Gastrocnemius medialis (tissue), 4 donors: ENCODE data around the gene PFDN6. TPM values are rescaled to one million over a fixed set of nuclear protein-coding genes. Genes with fewer than 3 reads are reported as not detected.

Source experiments
- ATAC-seq, 2 donors: fragments of 150-250 bp; one replicate each; pipeline ENCODE4 v1.9.1; 2016
- DNase-seq, 2 donors: peaks; one replicate each; pipeline ENCODE4 v3.0.0-alpha.2; 2019
- H3K27ac ChIP-seq, 4 donors: fragments of 200-600 bp; sonication (generic); 1 replicate in 1 of 4; 2 replicates in 3 of 4; pipeline ENCODE4 v1.5.1; 2016 to 2018; ENCODE audit warnings: mild to moderate bottlenecking in 2 of 4, moderate library complexity in 1 of 4
- H3K27me3 ChIP-seq, 3 donors: fragments of 200-600 bp; sonication (generic) in 2 of 3; 1 replicate in 1 of 3; 2 replicates in 2 of 3; pipeline versions ENCODE4 v1.5.1 to v1.6.0; 2016 to 2019; ENCODE audit warnings: mild to moderate bottlenecking in 1 of 3, moderate library complexity in 1 of 3
- H3K36me3 ChIP-seq, 2 donors: fragments of 200-600 bp; sonication (generic) in 1 of 2; one replicate each; pipeline ENCODE4 v1.5.1; 2017 to 2018
- H3K4me1 ChIP-seq, 2 donors: fragments of 200-600 bp; sonication (generic) in 1 of 2; one replicate each; pipeline ENCODE4 v1.5.1; 2016 to 2017; ENCODE audit warnings: mild to moderate bottlenecking in 2 of 2
- H3K4me3 ChIP-seq, 4 donors: fragments of 200-600 bp; sonication (generic) in 3 of 4; 1 replicate in 1 of 4; 2 replicates in 3 of 4; pipeline ENCODE4 v1.5.1; 2016 to 2019; ENCODE audit warnings: mild to moderate bottlenecking in 2 of 4
- H3K9me3 ChIP-seq, 3 donors: fragments of 200-600 bp; sonication (generic) in 2 of 3; 1 replicate in 1 of 3; 2 replicates in 2 of 3; pipeline ENCODE4 v1.5.1; 2016 to 2019
- CTCF ChIP-seq, 5 experiments: fragments of 450-650 bp in 3 of 5; fragments of 200-600 bp in 2 of 5; sonication (generic) in 2 of 5; IDR thresholded peaks in 4 of 5; conservative IDR thresholded peaks in 1 of 5; 1 replicate in 4 of 5; 2 replicates in 1 of 5; pipeline ENCODE4 v1.5.1; 2016 to 2019; ENCODE audit warnings: antibody characterized with exemption in 5 of 5, mild to moderate bottlenecking in 3 of 5, moderate library complexity in 3 of 5
- POLR2A ChIP-seq, 2 donors: fragments of 450-650 bp; IDR thresholded peaks; one replicate each; pipeline ENCODE4 v1.6.1; 2017; ENCODE audit warnings: antibody characterized with exemption in 2 of 2, mild to moderate bottlenecking in 2 of 2, moderate library complexity in 2 of 2
- in situ Hi-C, 4 donors: fragments of 200-750 bp; cut with MboI; loops; one replicate each; pipeline versions ENCODE4 v1.15.0 to v1.8.0; 2017; ENCODE audit warnings: low sequenced_read_pairs in 4 of 4
- intact Hi-C: fragments of 100-400 bp; cut with DNase I; formaldehyde crosslinking; loops from one replicate; pipeline ENCODE4 v1.15.1; 2023; ENCODE audit warnings: low total_unique reads
- total RNA-seq, 4 donors: library from RNA; depleted of rRNA; stranded (reverse); fragments of >200 nt; gene quantifications; one replicate each; pipeline versions ENCODE4 v1.1.0 to v1.2.3, GENCODE V29; 2016

Gene PFDN6
- total RNA-seq, 4 donors from 2014 or later, result 49.9 to 106 (median 76.8) TPM

DNA sequence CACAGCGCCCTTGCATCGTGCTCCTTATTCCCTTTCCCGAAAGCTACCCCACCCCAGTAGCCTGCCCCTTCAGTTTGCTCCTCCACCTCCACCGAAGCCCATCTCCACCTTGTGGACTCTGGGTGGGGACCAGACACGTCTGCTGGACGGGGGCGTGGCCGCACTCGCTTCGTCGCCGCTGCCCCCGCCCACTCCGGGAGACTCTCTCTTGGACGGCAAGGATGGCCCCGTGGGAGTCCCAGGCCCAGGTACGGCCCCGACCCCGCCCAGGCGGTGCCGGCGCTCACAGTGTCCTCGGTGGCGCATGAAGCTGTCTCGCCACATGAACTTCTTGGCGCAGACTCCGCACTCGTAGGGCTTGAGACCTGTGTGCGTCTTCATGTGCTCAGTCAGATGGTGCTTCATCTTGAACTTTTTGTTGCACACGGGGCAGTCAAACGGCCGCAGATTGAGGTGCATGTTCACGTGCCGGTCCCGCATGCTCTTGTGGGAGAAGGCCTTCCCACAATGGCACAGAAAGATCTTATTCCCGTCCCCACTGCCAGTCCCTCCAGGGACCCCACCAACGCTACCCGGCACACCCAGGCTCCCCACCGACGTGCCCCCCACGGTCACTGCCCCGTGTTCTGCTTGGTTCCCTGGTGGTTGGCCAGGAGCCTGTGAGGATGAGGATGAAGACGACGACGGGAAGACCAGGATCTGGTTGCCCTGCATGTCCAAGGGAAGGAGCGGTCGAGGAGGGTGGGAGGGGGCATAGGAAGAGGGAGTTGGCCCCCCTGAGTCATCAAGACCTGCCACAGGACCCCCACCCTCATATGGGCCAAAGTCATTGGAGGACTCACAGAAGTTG lies 25.8 kb downstream of the PFDN6 start:
- in situ Hi-C loops, result no loop called here
- peaks cover 26 to 57% of the 10 kb centered on the region in 2 donors for H3K4me1 ChIP-seq
- intact Hi-C loops, result loop anchor here (10.0 kb wide), 2 partner anchors 410 to 1140 kb away; partner anchors contain the start of genes AGPAT1 and RNF5
- no peaks in the 10 kb centered on the region for H3K9me3 ChIP-seq
- peaks cover 0 to 18% of the 10 kb centered on the region in 2 donors for H3K36me3 ChIP-seq
- peak overlapping the region; percentile 89 to 99 (median 96) for H3K4me3 ChIP-seq
- ATAC-seq (no peak), DNase-seq (no peak)
- H3K27ac ChIP-seq, result peak overlapping the region; percentile 86 to 94 (median 94)
- H3K27me3 ChIP-seq, result no peaks in the 10 kb centered on the region
- no peak for TF ChIP-seq POLR2A (IDR thresholded peaks at IDR 0.05)

GRCh38 chr6:33315793-33316602 lies 26.6 kb downstream of the PFDN6 start:
- in situ Hi-C loops, result no loop called here
- Histone ChIP-seq H3K36me3 (peaks cover 0 to 26% of the 10 kb centered on the region in 2 donors), H3K27me3 (no peaks in the 10 kb centered on the region), H3K4me1 (peaks cover 33 to 65% of the 10 kb centered on the region in 2 donors), H3K4me3 (no peak overlapping the region), H3K27ac (peak overlapping the region; percentile 86 to 94 (median 94)), H3K9me3 (no peaks in the 10 kb centered on the region)
- TF ChIP-seq CTCF (IDR thresholded peaks at IDR 0.05 in 4 of 5, conservative IDR thresholded peaks at IDR 0.05 in 1 of 5) (no peak), POLR2A (IDR thresholded peaks at IDR 0.05) (no peak)
- DNase-seq (no peak), ATAC-seq (no peak)
- intact Hi-C loops, result loop anchor here (10.0 kb wide), 2 partner anchors 409 to 1141 kb away; partner anchors contain the start of genes AGPAT1 and RNF5

DNA sequence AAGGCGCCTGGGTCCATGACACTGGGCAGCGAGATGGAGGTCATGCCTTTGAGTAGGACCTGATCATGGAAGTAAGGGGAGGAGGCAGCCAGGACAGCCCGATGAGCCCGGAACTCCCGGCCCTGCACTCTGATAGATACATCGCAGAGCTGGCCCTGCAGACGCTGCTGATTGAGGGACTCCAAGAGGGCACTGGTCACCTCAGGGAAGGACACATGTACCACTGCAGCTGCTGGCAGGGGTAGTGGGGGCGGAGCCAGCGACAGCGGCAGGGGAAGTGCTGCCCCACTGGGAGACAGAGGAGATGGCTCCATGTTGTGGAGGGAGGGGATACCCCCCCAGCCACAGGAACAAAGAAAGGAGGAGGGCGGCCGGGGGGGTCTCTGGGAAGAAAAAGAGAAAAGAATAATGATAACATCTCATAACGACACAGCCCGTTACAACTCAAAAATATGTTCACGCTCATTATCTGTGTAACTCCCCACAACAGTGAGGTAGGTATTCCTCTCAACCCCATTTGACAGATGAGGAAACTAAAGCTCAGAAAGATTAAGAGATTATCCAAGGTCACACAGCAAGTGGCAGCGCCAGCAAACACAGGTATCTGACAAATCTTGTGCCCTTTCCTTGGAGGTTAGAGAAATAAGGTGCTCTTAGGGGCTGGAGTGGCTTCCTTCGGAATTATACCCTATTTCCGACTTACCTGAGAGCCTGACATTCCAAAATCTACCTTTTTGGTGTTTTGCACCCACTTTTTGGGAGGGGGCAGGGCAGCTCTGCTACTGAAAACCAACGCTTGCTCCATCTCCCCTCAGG lies 27.4 kb downstream of the PFDN6 start:
- DNase-seq (peak in 1 of 2 donors; percentile 50), ATAC-seq (no peak)
- TF ChIP-seq CTCF (IDR thresholded peaks at IDR 0.05 in 4 of 5, conservative IDR thresholded peaks at IDR 0.05 in 1 of 5) (no peak), POLR2A (IDR thresholded peaks at IDR 0.05) (no peak)
- Histone ChIP-seq H3K4me3 (peak overlapping the region; percentile 56 to 70 (median 64)), H3K4me1 (peaks cover 41 to 72% of the 10 kb centered on the region in 2 donors), H3K27me3 (no peaks in the 10 kb centered on the region), H3K9me3 (no peaks in the 10 kb centered on the region), H3K27ac (peak overlapping the region; percentile 82 to 93 (median 90)), H3K36me3 (peaks cover 0 to 30% of the 10 kb centered on the region in 2 donors)
- intact Hi-C loops, result loop anchor here (1.0 to 10.0 kb wide), 4 partner anchors 18 to 1142 kb away; partner anchors contain the start of genes AGPAT1, BRD2 and RNF5
- in situ Hi-C loops, result no loop called here

DNA sequence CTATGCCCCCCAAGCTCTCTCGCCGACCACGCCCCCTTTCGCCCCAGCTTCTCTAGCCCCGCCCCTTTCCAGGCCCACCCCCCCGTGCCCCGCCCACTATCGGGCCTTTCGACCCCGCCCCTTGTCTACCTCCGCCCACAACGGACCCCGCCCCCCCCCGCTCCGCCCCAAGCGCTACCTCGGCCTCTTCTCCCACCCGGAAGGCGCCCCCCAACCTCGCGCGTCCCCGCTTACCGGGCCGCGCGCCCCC lies 27.9 kb downstream of the PFDN6 start:
- Histone ChIP-seq H3K4me1 (peaks cover 40 to 71% of the 10 kb centered on the region in 2 donors), H3K4me3 (peak overlapping the region; percentile 56 to 70 (median 64)), H3K27ac (peak overlapping the region; percentile 82 to 93 (median 90)), H3K9me3 (no peaks in the 10 kb centered on the region), H3K27me3 (no peaks in the 10 kb centered on the region), H3K36me3 (peaks cover 0 to 30% of the 10 kb centered on the region in 2 donors)
- in situ Hi-C loops, result no loop called here
- ATAC-seq, result no peak
- peak; percentile 35 to 48 for DNase-seq
- TF ChIP-seq POLR2A (IDR thresholded peaks at IDR 0.05), result no peak
- no peak for TF ChIP-seq CTCF (IDR thresholded peaks at IDR 0.05 in 4 of 5, conservative IDR thresholded peaks at IDR 0.05 in 1 of 5)
- intact Hi-C loops, result loop anchor here (1.0 to 10.0 kb wide), 4 partner anchors 18 to 1143 kb away; partner anchors contain the start of genes AGPAT1, BRD2 and RNF5
